Gastroesophageal sphincter (tissue), 3 donors: ENCODE measurements around the gene PRKN.

Source experiments
- EP300 ChIP-seq: sonication (generic); formaldehyde crosslinking; IDR thresholded peaks from one replicate; pipeline ENCODE4 v1.6.1; 2017; ENCODE audit warnings: antibody characterized with exemption, mild to moderate bottlenecking
- POLR2AphosphoS5 ChIP-seq: sonication (generic); formaldehyde crosslinking; IDR thresholded peaks from one replicate; pipeline ENCODE4 v1.6.1; 2017; ENCODE audit warnings: antibody characterized with exemption
- TF ChIP-seq, protein P1 (sequence below), 4 experiments: fragments of 200-600 bp in 2 of 4; fragments of 450-650 bp in 2 of 4; sonication (generic) in 1 of 4; IDR thresholded peaks; one replicate each; pipeline ENCODE4 v1.5.1; 2017 to 2019; ENCODE audit warnings: antibody characterized with exemption in 4 of 4, mild to moderate bottlenecking in 2 of 4, moderate library complexity in 2 of 4

DNA sequence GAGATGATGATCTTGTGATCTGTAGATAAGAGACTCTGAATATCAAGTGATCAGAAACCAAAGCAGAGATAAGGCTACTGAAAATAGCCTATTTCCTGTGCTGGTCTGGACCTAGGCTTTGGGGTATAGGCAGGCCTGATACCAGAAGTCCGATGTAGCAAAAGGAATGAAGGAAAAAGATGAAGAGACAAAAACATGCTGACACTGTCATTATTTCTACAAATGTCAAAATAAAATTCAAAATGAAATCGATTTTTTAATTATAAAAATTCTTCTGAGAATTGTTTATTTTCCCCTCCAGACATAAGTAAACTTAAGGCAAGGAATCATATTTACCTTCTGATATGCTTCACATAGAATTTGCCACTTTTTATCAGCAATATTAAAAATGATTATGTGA lies 252.8 kb downstream of the PRKN start:
- TF ChIP-seq EP300, result no peak
- TF ChIP-seq, protein P1, sequence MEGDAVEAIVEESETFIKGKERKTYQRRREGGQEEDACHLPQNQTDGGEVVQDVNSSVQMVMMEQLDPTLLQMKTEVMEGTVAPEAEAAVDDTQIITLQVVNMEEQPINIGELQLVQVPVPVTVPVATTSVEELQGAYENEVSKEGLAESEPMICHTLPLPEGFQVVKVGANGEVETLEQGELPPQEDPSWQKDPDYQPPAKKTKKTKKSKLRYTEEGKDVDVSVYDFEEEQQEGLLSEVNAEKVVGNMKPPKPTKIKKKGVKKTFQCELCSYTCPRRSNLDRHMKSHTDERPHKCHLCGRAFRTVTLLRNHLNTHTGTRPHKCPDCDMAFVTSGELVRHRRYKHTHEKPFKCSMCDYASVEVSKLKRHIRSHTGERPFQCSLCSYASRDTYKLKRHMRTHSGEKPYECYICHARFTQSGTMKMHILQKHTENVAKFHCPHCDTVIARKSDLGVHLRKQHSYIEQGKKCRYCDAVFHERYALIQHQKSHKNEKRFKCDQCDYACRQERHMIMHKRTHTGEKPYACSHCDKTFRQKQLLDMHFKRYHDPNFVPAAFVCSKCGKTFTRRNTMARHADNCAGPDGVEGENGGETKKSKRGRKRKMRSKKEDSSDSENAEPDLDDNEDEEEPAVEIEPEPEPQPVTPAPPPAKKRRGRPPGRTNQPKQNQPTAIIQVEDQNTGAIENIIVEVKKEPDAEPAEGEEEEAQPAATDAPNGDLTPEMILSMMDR (IDR thresholded peaks at IDR 0.05), result no peak
- no peak for TF ChIP-seq POLR2AphosphoS5
